HL-60 (cell line): ENCODE results near the gene TSEN34.
"Not testable (repeated sequence)": the region's sequence is repeated elsewhere in the genome, so short reads cannot be mapped to it uniquely, and the experiment has no call there.

Experiments
- DNase-seq, 2 experiments: peaks; one replicate each; pipeline ENCODE4 v3.0.0-alpha.2; 2010 to 2020; ENCODE audit warnings: low read depth in 1 of 2, low spot score in 1 of 2
- H3K27ac ChIP-seq: fragments of 250-450 bp; sonication (Bioruptor Pico); replicated peaks from 2 replicates; pipeline ENCODE4 v1.5.1; 2020; ENCODE audit warnings: mild to moderate bottlenecking, moderate library complexity
- H3K27me3 ChIP-seq: fragments of 250-450 bp; sonication (Bioruptor Pico); 2 replicates; pipeline ENCODE4 v1.5.1; 2021; ENCODE audit warnings: mild to moderate bottlenecking, moderate library complexity; ENCODE audit not compliant: insufficient read depth, poor library complexity, severe bottlenecking
- H3K4me3 ChIP-seq: replicated peaks from 2 replicates; pipeline ENCODE4 v1.5.1; 2011; ENCODE audit warnings: mild to moderate bottlenecking, control low read depth, low read length; ENCODE audit not compliant: insufficient read depth
- GABPA ChIP-seq: IDR thresholded peaks from 2 replicates; pipeline ENCODE4 v1.6.1; 2012; ENCODE audit warnings: low read depth
- POLR2AphosphoS5 ChIP-seq: IDR thresholded peaks from 2 replicates; pipeline ENCODE4 v1.6.1; 2012; ENCODE audit warnings: low read depth
- SPI1 ChIP-seq: IDR thresholded peaks from 2 replicates; pipeline ENCODE4 v1.6.1; 2012; ENCODE audit warnings: low read depth, mild to moderate bottlenecking, borderline replicate concordance
- TF ChIP-seq, protein P1 (sequence below): IDR thresholded peaks from one replicate; pipeline ENCODE4 v1.5.1; 2011; ENCODE audit warnings: low read length, control low read depth, inconsistent platforms; ENCODE audit not compliant: insufficient read depth
- TF ChIP-seq, protein P2 (sequence below): IDR thresholded peaks from 2 replicates; pipeline ENCODE4 v1.6.1; 2012; ENCODE audit warnings: low read depth; ENCODE audit not compliant: insufficient replicate concordance

The TSEN34 gene

DNA sequence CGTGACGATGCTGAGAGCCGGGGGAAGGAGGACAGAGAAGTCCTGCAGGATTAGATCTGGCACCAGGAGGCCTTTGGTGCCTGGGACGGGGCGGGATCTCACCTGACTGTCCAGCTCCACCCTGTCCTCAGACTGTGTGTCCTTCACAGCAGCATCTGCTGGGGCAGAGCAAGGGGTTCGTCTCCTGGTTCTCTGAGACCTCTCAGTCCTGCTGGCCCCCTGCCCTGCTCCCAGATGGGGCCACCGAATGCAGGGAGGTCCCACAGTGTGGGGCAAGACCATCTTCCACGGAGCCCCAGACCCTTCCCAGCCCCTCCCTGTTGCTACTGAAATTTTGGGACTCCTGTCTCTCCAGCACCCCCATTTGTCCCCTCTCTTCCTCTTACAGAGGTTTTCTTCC, 27.2 kb downstream of the TSEN34 start:
- TF ChIP-seq, protein P1, sequence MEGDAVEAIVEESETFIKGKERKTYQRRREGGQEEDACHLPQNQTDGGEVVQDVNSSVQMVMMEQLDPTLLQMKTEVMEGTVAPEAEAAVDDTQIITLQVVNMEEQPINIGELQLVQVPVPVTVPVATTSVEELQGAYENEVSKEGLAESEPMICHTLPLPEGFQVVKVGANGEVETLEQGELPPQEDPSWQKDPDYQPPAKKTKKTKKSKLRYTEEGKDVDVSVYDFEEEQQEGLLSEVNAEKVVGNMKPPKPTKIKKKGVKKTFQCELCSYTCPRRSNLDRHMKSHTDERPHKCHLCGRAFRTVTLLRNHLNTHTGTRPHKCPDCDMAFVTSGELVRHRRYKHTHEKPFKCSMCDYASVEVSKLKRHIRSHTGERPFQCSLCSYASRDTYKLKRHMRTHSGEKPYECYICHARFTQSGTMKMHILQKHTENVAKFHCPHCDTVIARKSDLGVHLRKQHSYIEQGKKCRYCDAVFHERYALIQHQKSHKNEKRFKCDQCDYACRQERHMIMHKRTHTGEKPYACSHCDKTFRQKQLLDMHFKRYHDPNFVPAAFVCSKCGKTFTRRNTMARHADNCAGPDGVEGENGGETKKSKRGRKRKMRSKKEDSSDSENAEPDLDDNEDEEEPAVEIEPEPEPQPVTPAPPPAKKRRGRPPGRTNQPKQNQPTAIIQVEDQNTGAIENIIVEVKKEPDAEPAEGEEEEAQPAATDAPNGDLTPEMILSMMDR = no peak
- TF ChIP-seq SPI1 = no peak
- TF ChIP-seq GABPA = no peak
- TF ChIP-seq, protein P2, sequence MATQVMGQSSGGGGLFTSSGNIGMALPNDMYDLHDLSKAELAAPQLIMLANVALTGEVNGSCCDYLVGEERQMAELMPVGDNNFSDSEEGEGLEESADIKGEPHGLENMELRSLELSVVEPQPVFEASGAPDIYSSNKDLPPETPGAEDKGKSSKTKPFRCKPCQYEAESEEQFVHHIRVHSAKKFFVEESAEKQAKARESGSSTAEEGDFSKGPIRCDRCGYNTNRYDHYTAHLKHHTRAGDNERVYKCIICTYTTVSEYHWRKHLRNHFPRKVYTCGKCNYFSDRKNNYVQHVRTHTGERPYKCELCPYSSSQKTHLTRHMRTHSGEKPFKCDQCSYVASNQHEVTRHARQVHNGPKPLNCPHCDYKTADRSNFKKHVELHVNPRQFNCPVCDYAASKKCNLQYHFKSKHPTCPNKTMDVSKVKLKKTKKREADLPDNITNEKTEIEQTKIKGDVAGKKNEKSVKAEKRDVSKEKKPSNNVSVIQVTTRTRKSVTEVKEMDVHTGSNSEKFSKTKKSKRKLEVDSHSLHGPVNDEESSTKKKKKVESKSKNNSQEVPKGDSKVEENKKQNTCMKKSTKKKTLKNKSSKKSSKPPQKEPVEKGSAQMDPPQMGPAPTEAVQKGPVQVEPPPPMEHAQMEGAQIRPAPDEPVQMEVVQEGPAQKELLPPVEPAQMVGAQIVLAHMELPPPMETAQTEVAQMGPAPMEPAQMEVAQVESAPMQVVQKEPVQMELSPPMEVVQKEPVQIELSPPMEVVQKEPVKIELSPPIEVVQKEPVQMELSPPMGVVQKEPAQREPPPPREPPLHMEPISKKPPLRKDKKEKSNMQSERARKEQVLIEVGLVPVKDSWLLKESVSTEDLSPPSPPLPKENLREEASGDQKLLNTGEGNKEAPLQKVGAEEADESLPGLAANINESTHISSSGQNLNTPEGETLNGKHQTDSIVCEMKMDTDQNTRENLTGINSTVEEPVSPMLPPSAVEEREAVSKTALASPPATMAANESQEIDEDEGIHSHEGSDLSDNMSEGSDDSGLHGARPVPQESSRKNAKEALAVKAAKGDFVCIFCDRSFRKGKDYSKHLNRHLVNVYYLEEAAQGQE = no peak
- no peak for TF ChIP-seq POLR2AphosphoS5
- DNase-seq = no peak
- no peak overlapping the region for H3K27ac ChIP-seq
- H3K27me3 ChIP-seq = no peaks in the 10 kb centered on the region
- no peak overlapping the region for H3K4me3 ChIP-seq

DNA sequence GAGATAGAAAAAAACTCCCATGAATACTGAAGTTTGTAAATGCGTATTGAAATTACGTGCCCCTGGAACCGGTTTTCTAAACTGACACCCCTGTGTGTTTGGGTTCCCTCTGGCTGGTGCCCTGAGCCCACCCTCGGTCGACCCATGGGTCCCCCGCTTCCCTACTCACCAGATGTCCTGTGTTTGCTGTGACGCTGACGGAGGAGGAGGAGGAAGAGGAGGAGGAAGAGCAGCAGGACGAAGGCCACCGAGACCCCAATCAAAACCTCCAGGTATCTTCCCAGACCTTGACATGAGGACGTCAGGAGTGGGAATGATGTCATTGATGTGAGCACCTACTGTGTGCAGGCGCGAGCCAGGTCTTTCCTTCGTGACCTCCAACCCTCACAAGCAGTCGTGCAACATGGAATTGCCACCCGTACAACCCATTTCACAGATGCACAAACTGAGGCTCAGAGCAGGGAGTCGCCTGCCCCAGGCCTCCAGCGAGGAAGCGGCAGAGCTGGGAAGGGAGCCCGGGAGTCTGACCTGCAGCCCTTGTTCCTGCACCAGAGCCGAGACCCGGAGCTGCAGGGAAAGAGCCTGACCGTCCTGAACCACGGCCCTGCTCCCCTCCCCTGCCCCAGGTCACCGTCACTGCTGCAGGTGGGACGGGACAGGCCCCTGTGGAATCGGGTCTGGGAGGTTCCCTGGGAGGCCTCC, 28.0 kb downstream of the TSEN34 start:
- Histone ChIP-seq H3K27ac (no peak overlapping the region), H3K27me3 (no peaks in the 10 kb centered on the region), H3K4me3 (no peak overlapping the region)
- TF ChIP-seq, protein P1 = no peak
- TF ChIP-seq POLR2AphosphoS5 = no peak
- TF ChIP-seq GABPA = no peak
- TF ChIP-seq, protein P2 = no peak
- TF ChIP-seq SPI1 = no peak
- no peak for DNase-seq

DNA sequence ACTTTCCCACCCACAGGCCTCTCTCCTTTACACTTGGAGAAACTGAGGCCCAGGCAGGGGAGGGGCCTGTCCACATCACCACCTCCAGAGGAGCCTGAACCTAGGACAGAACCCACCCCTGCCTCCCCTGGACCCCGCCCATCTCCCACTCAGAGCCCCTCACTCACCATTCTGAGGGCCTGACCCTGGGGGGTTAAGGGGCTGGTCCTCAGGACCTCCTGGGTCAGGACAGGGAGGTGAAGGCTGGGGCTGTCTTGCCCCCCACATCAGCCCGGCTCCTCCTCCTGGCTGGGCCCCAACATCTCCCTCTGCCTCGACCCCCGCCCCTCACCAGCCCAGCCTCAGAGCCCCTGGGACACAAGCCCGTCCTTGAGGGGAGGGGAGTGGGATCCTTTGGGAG, 28.6 kb downstream of the TSEN34 start:
- not testable (repeated sequence) for H3K4me3 ChIP-seq, H3K27me3 ChIP-seq, DNase-seq, H3K27ac ChIP-seq

DNA sequence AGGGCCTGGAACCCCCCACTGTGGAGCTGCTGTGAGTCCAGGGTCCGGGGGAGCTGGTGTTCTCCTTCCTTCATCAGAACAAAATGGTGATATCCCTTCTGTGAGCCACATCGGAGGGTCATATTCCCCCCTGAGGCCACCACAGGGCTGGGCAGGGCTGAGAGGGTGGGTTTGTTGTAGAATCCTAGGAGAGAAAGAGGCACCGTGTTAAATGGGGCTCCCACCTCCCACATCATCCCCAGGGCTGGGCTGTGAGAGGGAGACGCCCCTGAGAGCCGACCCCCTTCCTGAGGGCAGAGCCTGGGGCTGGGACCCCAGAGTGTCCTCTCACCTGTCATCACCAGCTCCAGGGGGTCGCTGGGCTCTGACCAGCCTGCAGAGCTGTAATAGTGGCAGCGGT, 30.8 kb downstream of the TSEN34 start:
- not testable (repeated sequence) for H3K27me3 ChIP-seq, DNase-seq

More for the DNA sequence above, 30.8 kb downstream of the TSEN34 start:
- not testable (repeated sequence) for H3K27ac ChIP-seq, H3K4me3 ChIP-seq
